ENCODE measurements around the gene RIPK4.
"Not testable (repeated sequence)": the region's sequence is repeated elsewhere in the genome, so short reads cannot be mapped to it uniquely, and the experiment has no call there.

The RIPK4 gene

DNA sequence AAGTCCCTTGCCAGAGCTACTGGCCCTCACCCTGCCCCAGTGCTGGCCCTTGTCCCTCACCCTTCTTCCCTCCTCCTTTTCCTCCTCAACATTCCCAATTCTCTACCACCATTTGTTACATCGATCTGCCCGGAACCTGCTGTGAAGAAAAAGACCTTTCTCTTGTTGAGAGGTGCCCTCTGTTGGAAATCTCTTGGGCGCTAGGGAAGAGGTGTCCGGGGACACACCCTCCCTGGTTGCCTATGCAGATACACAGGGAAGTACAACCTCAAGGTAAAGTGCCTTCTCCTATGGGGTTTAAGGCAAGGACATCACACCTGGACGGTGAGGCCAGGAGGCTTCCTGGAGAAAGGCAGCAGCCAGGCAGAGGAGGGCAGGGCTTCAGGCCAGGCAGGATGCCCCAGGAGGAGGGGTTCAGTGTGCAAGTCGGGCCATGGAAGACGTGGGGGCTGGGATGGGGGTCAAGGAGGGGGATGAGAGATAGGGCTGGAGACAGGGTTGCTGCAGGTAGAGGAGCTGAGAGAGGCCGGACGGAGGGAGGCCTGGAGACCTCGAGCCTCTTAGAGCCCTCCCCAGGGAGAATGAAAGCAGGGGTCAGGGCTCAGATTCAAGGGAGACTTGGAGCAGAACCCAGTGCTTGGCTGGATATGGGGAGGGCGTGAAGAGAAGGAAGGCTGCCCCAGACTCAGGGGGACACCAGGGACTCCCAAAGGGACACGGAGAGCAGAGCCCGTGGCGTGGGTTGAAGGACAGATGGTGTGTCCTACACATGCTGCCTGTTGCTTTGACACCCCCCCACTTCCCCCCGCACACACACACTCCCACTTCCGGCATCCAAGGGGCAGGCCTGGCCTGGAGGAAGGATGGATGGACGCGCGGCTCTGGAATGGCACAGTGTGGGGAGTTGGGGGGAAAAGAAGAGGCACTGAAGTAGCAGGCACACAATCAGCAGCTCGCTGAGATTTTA is 44.5 kb downstream of the RIPK4 start:
- H3K4me3 ChIP-seq (ENCODE audit: low read length): no peak overlapping the region
- no peak for DNase-seq (ENCODE audit: low read depth)
- TF ChIP-seq CTCF (conservative IDR thresholded peaks at IDR 0.05; ENCODE audit: low read depth, low read length): no peak

DNA sequence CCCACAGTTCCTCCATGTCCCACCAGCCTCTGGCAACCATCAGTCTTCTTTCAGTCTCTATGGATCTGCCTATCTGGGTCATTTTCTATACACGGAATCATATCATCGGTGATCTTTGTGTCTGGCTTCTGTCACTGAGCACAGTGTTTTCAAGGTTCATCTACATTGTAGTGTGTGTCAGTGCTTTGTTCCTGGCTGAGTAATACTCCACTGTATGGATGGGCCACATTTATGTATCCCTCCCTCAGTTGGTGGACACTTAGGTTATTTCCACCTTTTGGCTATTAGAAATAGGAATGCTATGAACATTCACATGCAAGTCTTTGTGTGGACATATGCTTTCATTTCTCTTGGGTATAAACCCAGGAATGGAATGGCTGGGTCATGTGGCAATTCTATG is 46.6 kb downstream of the RIPK4 start:
- no peak for DNase-seq (ENCODE audit: low read depth)
- H3K4me3 ChIP-seq (ENCODE audit: low read length): no peak overlapping the region
- TF ChIP-seq CTCF (conservative IDR thresholded peaks at IDR 0.05; ENCODE audit: low read depth, low read length): no peak

DNA sequence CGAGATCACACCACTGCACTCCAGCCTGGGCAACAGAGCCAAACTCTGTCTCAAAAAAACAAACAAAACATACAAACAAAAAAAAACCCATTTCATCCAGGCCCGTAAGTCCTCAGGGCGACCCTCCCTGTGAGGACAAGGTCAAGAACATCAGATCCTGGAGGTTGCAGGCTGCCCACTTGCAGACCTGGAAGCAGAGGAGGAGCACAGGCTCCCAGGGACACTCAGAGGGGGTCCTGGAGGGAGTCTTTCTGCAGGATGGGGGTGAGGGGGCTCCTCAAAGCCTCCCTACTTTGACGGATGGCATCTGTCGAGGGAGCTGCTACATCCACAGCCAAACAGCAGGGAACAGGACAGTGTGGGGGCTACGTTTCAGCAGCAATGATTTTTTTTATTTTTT is 47.2 kb downstream of the RIPK4 start:
- no peak overlapping the region for H3K4me3 ChIP-seq (ENCODE audit: low read length)
- no peak for TF ChIP-seq CTCF (conservative IDR thresholded peaks at IDR 0.05; ENCODE audit: low read depth, low read length)
- no peak for DNase-seq (ENCODE audit: low read depth)

- no peak for DNase-seq (ENCODE audit: low read depth)
- H3K4me3 ChIP-seq (ENCODE audit: low read length): no peak overlapping the region
- no peak for TF ChIP-seq CTCF (conservative IDR thresholded peaks at IDR 0.05; ENCODE audit: low read depth, low read length)
Observed at GRCh38 chr21:41717573-41718330, 49.1 kb downstream of the RIPK4 start.

DNA sequence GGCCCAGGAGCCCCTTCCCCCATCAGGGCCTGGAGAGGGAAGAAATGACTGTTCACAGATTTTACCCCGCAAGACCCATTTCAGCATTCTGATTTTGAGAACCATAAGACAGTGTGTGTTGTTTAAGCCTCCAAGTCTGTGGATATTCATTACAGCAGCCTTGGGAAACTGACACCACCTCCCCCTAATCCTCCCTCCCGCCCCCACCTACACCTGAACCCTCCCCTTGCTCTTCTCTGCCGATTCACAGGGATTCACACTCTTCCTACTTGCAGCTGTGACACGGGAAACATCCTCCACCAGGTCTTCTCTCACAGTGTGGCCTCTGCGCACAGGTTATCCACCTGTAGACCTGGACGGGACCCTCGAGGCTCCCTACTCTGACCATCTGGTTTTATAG is 50.1 kb downstream of the RIPK4 start:
- H3K4me3 ChIP-seq (ENCODE audit: low read length): no peak overlapping the region
- DNase-seq (ENCODE audit: low read depth): no peak
- no peak for TF ChIP-seq CTCF (conservative IDR thresholded peaks at IDR 0.05; ENCODE audit: low read depth, low read length)

DNA sequence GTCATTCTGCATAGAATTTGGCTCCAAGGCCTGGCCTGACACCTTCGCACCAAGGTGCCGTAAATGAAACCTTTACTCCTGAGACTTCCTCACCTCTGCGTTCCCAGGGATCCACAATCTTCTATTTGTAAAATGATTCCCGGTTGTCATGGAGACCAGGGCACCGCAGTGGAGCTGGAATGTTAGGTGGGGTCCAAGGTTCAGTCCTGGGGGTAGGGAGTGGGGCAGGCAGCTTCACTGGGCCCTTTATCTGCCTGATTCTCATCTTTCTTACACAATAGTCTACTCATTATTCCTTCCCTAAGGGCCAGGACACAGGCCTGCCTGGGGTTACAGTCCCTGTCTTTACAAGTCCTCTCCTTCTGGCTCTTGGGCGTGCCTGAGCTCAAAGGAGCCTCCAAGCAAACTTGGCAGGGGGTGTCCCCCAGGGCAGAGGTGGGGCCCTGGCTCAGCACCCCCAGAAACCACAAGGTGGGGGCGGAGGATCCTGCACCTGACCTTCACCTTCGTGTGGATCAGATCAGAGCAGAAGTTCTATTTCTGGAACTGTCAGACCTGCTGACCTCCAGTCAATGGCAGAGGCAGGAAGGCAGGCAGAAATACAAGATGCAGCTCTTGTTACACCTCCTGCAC is 51.1 kb downstream of the RIPK4 start:
- no peak overlapping the region for H3K4me3 ChIP-seq (ENCODE audit: low read length)
- DNase-seq (ENCODE audit: low read depth): peak; percentile 51
- no peak for TF ChIP-seq CTCF (conservative IDR thresholded peaks at IDR 0.05; ENCODE audit: low read depth, low read length)

DNA sequence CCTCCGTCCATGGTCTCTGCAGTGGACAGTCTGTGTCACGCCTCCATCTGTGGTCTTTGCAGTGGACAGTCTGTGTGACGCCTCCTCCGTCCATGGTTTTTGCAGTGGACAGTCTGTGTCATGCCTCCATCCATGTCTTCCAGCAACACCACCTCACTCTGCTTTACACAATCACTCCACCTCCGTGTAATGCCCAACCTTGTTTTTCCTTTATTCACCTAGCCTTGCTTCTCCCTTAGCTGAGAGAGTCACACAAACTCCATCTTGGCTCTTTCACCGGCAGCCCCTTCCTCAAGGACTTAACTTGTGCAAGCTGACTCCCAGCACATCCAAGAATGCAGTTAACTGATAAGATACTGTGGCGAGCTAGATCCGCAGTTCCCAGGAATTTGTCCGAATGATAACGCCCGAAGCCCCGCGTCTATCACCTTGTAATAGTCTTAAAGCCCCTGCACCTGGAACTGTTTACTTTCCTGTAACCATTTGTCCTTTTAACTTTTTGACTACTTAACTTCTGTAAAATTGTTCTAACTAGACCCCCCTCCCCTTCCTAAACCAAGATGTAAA is 52.5 kb downstream of the RIPK4 start:
- DNase-seq (ENCODE audit: low read depth); H3K4me3 ChIP-seq (ENCODE audit: low read length): not testable (repeated sequence)
